DMS53 treated with DMSO at 0.1 percent for 48 hours (cell line): ENCODE data around the gene NOS1AP.
"Not testable (repeated sequence)": the region's sequence is repeated elsewhere in the genome, so short reads cannot be mapped to it uniquely, and the experiment has no call there.

Experiments
- DNase-seq: peaks from one replicate; lab custom pipeline; 2025; ENCODE audit not compliant: unreplicated experiment; lab: John Stamatoyannopoulos, UW

Gene NOS1AP

DNA sequence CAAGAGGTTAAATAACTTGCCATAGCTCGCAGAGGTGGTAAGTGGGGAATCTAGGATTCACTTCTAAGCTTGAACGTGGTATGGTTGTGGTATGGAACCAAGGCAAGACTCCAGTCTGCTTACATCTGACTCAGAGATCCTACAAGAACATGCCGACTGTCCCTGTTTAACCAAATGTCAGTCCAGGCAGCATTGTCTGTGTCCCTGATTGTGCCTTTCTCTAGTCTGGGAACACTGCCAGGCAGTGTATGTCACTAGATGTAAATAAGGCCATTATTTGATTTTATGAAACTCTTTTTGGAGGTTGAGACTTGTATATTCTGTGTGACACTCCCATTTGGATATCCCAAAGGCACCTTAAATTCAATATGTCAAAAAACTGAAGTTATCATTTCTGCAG, 96.0 kb downstream of the NOS1AP start:
- no peak for DNase-seq

DNA sequence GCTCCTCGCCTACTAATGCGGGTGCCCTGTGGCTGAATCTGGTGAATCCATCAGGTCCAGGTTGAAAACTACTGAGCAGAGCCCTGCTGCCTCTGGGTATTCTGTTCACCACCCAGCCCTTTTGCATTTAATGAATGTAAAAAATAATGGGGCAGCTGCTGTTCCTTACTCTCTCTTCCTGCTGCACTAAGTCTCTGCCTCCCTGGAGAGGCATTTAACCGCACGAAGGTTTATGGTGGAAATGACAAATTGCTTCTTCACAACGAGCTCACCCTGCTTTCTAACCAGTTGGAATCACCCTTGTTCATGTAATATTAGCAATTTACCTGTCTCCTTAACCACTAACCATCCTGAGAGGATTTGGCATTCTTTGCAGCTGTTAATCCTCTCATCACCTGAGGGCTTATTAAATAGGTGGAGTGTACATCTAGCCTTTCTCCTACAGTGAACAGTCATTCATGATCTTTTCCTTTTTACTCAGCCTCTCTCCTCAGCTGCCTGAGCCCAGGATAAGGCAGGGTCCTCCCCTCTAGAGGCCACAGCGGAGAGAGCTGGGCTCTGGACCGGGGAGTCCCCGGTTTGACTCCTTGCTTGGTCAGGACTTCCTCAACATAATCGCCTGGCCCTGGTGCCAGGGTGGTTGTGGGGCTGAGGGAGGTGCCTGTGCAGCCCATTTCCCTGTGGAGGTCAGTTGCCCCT, 97.6 kb downstream of the NOS1AP start:
- no peak for DNase-seq

- peak; percentile 6 for DNase-seq
Measured at GRCh38 chr1:162168261-162168660, 98.8 kb downstream of the NOS1AP start.

DNA sequence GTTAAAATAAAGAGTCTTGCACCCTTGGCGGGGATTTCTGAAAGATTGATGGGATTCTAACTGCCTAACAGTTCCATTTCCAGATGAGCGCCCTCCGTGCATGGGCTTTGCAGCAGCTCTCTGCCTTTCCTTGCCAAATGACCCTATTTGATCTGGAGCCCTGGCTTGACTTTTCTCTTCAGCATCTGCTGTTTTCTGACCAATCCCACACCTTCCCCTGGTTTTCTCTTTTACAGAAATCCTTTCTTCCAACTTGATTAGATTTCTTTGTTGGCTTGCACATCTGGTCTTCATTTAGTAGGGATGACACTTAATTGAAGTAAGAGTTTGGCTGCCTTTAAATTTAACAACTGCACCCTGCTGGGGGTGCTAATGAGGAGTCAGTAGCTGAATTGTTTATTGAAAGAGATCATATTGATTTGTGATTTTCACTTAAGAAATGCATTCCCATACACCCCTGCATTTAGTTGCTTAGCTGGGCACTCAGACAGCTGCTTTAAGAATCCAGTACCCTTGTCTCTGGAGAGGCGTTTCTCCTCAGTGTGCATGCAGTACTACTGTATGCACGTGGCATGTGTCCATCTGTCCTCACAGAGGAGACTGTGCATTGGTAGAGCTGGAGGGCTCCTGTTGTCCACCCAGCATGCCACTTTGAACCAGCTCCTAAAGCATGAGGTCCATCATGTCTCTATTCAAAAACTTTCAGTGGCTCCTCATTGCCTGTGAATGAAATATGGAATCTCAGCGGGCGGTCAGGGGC, 99.7 kb downstream of the NOS1AP start:
- DNase-seq: no peak

DNA sequence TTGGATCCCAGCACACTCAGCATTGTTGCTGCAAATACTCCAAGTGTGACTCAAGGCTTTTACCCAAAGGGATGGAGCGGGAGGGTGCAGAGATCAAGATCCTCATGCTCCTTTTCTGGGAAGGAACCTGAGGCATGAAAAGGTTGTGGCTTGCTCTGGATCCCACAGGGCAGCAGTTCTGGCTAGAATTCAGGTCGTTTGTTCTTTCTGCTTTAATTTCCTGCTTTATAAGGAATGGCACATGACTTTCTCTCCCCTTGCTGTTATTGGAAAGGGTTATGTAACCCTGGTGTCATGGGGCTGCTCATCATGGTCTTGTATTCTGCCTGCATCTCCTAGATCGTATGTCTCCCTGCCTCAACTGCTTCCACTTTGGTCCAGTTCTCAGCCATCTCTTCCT, 101.6 kb downstream of the NOS1AP start:
- DNase-seq: no peak

DNA sequence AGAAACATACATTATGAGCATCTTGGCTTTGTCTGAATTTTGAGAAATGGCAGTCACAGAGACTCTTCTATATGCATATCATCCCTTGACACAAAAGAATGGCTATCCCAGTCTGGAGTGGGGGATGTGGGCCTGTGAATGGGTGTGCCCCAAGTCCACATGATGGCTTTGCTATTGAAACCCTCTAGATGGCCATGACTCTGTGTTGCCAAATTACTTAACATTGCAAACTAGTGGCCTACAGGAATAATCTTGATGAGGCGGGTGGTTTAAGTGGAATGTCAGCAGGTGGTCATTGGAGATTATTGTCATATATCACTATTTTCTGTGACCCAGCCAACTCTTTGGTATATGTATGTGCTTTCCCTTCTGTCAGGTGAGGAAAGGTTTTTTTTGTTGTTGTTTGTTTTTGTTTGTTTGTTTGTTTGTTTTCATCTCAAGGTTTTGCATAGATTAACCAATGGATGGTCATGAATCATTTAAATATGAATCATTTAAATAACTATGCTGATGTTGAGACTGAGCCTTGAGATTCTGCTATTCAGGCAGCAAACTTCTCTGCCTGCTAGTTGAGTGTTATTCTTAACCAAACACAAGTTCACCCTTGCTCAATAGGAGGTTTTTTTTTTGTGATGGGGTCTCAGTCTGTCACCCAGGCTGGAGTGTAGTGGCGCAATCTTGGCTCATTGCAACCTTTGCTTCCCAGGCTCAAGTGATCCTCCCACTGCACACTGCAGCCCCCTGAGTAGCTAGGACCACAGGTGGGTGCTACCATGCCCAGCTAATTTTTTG, 103.0 kb downstream of the NOS1AP start:
- DNase-seq: no peak

DNA sequence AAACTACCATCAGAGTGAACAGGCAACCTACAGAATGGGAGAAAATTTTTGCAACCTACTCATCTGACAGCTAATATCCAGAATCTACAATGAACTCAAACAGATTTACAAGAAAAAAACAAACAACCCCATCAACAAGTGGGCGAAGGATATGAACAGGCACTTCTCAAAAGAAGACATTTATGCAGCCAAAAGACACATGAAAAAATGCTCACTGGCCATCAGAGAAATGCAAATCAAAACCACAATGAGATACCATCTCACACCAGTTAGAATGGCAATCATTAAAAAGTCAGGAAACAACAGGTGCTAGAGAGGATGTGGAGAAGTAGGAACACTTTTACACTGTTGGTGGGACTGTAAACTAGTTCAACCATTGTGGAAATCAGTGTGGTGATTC, 104.1 kb downstream of the NOS1AP start:
- DNase-seq: not testable (repeated sequence)

- DNase-seq: not testable (repeated sequence)
Measured at GRCh38 chr1:162174027-162174426, 104.5 kb downstream of the NOS1AP start.

GRCh38 chr1:162175379-162176081, 106.0 kb downstream of the NOS1AP start:
- no peak for DNase-seq

GRCh38 chr1:162177126-162177525, 107.6 kb downstream of the NOS1AP start:
- no peak for DNase-seq

DNA sequence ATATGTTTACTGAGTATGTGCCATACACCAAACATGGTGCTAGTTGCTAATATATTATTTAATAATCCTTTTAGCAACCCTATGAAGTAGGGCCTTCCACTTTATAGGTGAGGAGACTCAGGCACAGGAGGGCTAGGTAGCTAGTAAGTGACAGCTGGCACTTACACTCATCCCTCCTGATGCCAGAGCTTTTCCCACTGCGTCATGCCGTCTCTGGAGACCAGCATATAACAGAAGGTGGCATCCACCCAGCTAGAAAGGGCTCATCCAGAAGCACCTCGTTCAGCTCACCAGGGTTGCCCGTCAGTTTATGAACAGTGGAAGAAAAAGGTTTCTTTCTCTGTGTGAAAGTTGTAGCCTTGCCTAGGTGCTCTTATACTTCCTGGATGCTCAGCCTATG, 108.9 kb downstream of the NOS1AP start:
- no peak for DNase-seq

DNA sequence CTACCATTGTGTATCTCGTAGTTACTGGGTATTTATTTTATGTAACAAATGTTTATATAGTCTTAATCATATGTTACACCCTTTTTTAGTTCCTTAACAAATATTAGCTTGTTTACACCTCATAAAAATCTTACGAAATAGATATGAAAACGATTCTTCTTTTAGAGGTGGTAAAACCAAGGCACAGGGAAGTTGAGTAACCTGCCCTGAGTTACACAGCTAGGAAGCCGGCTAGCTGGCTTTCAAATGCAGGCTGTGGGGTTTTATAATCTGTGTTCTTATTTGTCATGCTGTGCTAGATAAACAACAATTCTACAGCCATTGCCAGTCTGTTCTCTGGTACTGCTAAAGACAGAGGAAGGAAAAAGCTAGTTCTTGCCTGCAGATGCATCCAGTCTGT, 109.6 kb downstream of the NOS1AP start:
- DNase-seq: no peak

DNA sequence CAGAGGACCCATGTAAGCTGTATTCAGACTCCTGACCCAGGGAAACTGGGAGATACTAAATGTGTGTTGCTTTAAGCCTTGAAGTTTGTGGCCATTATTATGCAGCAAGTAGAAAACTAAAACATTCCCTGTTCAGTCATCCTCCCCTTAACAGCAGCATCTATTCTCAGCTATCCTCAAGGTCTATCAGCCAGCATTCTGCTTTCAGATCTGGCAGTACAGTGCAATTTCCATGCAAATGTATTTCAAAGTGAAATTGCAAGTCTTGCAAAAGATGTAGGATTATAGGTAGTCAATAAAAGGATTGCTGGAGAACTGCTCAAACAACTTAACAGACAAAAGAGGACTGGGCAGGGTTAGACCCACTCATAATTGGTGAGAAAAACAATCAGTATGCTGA, 111.3 kb downstream of the NOS1AP start:
- DNase-seq: no peak

DNA sequence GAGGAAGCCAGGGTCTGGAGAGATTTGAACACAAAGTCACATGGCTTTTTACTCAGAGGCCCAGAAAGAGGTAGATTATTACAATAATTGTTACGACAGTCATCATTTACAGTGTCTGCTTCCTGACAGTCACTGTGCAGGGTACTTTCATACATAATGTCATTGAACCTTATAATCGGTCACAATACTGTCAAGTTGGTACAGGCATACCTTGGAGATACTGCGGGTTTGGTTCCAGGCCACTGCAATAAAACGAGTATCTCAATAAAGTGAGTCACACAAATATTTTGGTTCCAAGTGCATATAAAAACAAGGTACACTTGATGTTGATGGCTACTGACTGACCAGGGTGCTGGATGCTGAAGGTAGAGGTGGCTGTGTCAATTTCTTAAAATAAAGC, 112.6 kb downstream of the NOS1AP start:
- no peak for DNase-seq

- DNase-seq: no peak
Measured at GRCh38 chr1:162185314-162186025, 116.0 kb downstream of the NOS1AP start.

DNA sequence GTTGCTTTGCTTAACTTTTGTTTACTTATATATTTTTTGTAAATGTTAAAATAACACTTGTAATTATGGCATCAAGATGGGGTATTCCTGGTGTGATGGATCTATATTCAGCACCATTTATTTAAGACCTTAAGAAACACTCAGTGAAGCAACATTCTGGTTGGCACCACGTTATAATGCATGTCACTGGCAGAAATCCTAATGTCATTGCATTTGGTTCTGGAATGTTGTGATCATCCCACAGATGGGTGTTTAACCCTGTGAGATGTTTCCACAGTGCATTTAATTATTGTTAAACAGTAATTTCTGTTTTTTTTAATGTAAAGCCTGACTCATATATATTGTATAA, 116.5 kb downstream of the NOS1AP start:
- no peak for DNase-seq

DNA sequence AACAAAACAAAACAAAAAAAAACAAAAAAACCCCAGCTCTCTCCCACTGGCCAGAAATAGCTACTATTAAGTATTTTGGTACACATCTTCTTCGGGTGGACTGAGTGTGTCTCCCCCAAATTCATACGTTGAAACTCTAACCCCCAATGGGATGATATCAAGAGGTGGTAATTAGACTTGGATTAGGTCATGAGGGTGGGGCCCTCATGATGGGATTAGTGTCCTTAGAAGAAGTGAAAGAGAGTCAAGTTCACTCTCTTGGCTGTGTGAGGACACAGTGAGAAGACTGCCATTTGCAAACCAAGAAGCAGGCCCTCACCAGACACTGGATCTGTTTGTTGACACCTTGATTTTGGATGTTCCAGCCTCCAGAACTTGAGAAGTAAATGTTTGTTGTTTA, 116.9 kb downstream of the NOS1AP start:
- no peak for DNase-seq

- DNase-seq: no peak
Measured at GRCh38 chr1:162187687-162188276, 118.3 kb downstream of the NOS1AP start.

- no peak for DNase-seq
Measured at GRCh38 chr1:162189345-162189744, 119.9 kb downstream of the NOS1AP start.
